OCI-M2 (cell line): ENCODE data around the gene EPHB1.
"Not testable (repeated sequence)": the region's sequence is repeated elsewhere in the genome, so short reads cannot be mapped to it uniquely, and the experiment has no call there.

Experiments used
- DNase-seq: peaks from one replicate; lab custom pipeline; 2025; ENCODE audit not compliant: unreplicated experiment; lab: John Stamatoyannopoulos, UW

EPHB1 gene

GRCh38 chr3:135109681-135110080 is 314.6 kb downstream of the EPHB1 start:
- no peak for DNase-seq

- DNase-seq = not testable (repeated sequence)
Observed at GRCh38 chr3:135114551-135114950, 319.5 kb downstream of the EPHB1 start.

- DNase-seq = no peak
Observed at GRCh38 chr3:135117977-135118376, 322.9 kb downstream of the EPHB1 start.

GRCh38 chr3:135118792-135119191 is 323.7 kb downstream of the EPHB1 start:
- no peak for DNase-seq

GRCh38 chr3:135125171-135125801 is 330.2 kb downstream of the EPHB1 start:
- DNase-seq = no peak

- DNase-seq = no peak
Observed at GRCh38 chr3:135127946-135128470, 332.9 kb downstream of the EPHB1 start.

GRCh38 chr3:135128818-135129217 is 333.8 kb downstream of the EPHB1 start:
- no peak for DNase-seq

- DNase-seq = no peak
Observed at GRCh38 chr3:135131290-135131689, 336.2 kb downstream of the EPHB1 start.

- no peak for DNase-seq
Observed at GRCh38 chr3:135133905-135134683, 339.0 kb downstream of the EPHB1 start.

GRCh38 chr3:135134684-135135075 is 339.6 kb downstream of the EPHB1 start:
- DNase-seq = no peak

- no peak for DNase-seq
Observed at GRCh38 chr3:135135445-135135844, 340.4 kb downstream of the EPHB1 start.

GRCh38 chr3:135136361-135137100 is 341.5 kb downstream of the EPHB1 start:
- DNase-seq = no peak

GRCh38 chr3:135137296-135137695 is 342.2 kb downstream of the EPHB1 start:
- no peak for DNase-seq

GRCh38 chr3:135138776-135139175 is 343.7 kb downstream of the EPHB1 start:
- DNase-seq = no peak

- no peak for DNase-seq
Observed at GRCh38 chr3:135140591-135140990, 345.5 kb downstream of the EPHB1 start.

GRCh38 chr3:135141160-135141559 is 346.1 kb downstream of the EPHB1 start:
- no peak for DNase-seq

GRCh38 chr3:135141672-135142071 is 346.6 kb downstream of the EPHB1 start:
- no peak for DNase-seq

GRCh38 chr3:135142530-135142929 is 347.5 kb downstream of the EPHB1 start:
- no peak for DNase-seq

- DNase-seq = no peak
Observed at GRCh38 chr3:135143474-135143873, 348.4 kb downstream of the EPHB1 start.

GRCh38 chr3:135145581-135145980 is 350.5 kb downstream of the EPHB1 start:
- DNase-seq = no peak

GRCh38 chr3:135147657-135148056 is 352.6 kb downstream of the EPHB1 start:
- no peak for DNase-seq
